GM21576 (cell line): Measurements from ENCODE around the gene OXA1L.
"Not testable (repeated sequence)": the region's sequence is repeated elsewhere in the genome, so short reads cannot be mapped to it uniquely, and the experiment has no call there.

ENCODE experiments used
- ATAC-seq: cut with Tn5 transposase; IDR thresholded peaks from one replicate; pipeline ENCODE4 v1.9.1; 2021; ENCODE audit warnings: mild to moderate bottlenecking, moderate library complexity; ENCODE audit not compliant: unreplicated experiment

OXA1L gene

DNA sequence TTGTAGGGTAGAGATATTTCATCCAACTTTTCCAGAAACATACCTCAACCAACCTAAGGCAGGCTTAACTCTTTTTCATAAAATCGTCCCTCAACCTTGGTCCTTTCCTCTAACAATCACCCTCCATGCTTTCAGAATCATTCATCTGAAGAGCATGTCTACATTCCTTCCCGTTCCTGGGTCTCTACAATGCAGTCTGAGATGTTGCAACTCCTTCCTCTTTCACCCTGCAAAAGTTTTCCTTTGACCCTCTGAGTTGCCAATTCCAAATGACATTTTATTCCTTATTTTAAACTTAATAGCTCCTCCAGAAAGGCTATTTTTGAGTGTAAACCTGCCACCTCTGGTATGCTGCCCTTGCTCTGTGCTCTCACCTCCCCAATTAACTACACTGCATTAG lies 32.0 kb downstream of the OXA1L start:
- ATAC-seq: no peak

DNA sequence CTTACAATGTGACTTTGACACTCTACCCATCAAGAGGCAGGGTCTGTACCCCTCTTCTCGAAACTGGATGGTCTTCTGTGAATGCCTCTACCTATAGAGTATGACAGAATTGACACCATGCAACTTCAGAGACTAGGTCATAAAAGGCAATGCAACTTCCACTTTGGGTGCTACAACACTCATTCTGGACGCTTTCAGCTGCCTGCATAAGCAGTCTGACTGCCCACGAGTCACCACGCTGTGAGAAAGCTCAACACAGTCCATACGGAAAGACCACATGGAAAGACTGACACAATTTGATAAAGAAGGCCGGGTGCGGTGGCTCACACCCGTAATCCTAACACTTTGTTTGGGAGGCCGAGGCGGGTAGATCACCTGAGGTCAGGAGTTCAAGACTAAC lies 33.9 kb downstream of the OXA1L start:
- ATAC-seq: no peak

DNA sequence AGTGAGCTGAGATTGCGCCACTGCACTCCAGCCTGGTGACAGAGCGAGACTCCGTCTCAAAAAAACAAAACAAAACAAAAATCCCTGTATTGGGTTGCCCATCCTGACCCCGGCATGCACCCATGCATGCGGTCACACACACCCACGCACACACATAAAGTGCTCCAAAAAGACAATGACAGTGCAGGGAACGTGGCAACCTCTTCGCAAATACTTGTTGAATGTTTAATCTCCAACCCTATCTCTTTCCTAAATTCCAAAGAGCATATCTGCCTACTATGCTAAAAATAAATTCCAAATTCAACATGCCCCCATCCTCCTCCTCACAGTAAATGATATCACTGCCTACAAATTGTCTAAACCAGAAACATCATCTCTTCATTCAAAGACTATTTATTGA lies 35.2 kb downstream of the OXA1L start:
- no peak for ATAC-seq

DNA sequence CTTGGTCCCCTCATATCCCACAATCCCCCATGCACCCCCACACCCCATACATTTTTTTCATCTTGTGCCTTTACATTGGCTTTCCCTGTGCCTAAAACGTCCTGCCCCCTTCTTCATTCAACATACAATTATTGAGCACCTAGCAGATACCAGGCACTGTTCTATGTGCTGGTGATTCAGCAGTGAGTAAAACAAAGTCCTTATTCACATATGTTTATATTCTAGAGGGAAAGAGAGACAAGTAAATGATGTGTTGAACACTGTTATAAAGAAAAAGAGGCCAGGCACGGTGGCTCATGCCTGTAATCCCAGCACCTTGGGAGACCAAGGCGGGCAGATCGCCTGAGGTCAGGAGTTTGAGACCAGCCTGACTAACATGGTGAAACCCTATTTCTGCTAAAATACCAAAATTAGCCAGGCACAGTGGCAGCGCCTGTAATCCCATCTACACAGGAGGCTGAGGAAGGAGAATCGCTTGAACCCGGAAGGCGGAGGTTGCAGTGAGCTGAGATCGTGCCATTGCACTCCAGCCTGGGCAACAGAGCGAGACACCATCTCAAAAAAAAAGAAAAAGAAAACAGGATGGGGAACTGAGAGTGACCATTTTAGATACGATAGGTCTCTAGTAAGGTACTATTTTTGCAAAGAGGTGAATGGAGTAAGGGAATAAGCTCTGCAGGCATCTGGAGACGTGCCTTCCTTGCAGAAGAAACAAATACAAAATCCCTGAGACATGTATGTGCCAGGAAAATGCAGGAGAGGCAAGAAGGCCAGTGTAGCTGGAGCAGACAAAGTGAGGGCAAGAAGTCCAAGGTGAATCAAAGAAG lies 36.6 kb downstream of the OXA1L start:
- ATAC-seq: peak; percentile 42

DNA sequence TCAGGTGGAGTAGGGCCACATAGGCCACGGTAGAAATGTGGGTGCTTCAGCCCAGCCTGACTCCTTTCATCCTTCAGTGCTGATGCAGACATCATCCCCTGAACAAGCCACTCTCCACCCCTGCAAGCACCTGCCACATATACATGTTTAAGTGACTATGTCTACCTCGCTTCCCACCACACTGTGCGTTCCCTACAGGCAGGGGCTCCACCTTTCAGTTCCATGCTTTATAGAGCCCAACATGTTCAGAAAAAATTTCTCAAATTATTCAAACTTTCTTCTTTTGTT lies 37.1 kb downstream of the OXA1L start:
- ATAC-seq: peak; percentile 40

DNA sequence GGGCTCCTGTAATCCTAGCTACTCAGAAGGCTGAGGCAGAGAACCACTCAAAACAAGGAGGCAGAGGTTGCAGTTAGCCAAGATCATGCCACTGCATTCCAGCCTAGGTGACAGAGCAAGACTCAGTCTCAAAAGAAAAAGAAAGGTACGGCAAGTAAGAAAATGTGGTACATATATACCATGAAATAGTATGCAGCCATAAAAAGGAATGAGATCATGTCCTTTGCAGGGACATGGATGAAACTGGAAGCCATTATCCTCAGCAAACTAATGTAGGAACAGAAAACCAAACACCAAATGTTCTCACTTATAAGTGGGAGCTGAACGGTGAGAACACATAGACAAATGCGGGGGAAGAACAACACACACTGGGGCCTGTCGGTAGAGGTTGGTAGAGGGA lies 38.7 kb downstream of the OXA1L start:
- not testable (repeated sequence) for ATAC-seq

DNA sequence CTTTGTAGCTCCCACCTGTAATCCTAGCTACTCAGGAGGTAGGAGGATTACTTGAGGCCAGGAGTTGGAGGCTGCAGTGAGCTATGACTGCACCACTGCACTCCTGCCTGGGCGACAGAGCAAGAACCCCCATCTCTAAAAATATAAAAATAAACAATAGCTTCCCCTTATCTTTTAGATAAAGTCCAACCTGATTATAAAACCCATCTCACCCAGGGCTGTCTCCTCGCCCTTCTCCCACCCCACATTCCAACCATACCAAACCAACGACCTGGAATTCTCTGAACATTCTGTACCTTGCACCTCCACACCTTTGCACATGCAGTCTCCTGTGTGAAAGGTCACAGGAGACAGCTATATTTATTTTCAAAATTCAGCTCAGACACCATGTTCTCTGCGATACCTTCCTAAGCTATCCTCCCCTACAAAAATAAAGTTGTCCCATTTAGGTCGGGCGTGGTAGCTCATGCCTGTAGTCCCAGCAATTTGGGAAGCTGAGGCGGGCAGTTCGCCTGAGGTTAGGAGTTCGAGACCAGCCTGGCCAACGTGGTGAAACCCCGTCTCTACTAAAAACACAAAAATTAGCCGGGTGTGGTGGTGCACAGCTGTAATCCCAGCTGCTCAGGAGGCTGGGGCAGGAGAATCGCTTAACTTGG lies 41.1 kb downstream of the OXA1L start:
- ATAC-seq: no peak

DNA sequence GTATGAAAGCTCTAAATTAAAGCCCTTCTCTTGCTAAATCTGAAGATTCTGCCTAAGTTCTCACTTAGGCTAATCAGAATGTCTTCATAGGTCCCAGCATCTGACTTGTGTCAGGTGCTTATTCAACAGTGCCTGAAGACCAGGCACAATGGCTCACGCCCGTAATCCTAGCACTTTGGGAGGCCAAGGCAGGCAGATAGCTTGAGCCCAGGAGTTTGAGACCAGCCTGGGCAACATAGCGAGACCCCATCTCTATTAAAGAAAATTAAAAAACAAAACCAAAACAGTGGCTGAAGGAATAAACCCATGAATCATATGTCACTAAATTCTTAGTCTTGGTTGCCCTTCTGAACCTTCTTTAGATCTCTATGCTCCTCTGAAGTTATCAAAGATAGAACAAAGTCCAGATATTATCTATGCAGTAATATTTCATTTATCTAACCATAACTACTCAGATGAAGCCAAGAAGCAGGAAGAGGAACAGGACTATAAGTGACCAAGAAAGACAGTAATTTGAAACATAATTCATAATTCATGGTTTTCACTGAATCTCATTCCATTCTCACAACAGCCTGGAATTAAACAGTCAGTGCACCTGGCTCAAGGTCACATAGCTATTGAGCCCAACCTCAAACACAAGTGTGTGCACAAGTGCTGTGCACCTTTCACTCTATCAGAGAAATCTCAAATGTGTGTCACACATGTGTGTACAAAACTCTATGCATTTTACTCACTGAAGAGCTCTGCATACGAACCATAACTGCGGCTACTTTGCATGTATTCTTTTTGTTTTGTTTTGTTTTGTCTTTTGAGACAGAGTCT lies 42.1 kb downstream of the OXA1L start:
- no peak for ATAC-seq

DNA sequence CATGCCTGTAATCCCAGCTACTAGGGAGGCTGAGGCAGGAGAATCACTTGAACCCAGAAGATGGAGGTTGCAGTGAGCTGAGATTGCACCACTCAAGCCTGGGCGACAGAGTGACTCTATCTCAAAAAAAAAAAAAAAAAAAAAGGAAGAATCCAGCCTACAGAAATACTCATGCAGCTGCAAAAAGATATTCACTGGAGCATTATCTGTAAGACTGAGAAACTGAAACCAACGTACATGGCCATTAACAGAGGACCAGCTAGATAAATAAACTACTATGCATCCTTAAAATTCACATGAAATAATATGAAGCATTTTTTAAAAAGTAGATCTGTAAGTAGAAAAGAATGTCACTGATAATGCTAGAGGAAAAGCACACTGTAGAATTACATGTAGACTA lies 45.2 kb downstream of the OXA1L start:
- ATAC-seq: no peak

DNA sequence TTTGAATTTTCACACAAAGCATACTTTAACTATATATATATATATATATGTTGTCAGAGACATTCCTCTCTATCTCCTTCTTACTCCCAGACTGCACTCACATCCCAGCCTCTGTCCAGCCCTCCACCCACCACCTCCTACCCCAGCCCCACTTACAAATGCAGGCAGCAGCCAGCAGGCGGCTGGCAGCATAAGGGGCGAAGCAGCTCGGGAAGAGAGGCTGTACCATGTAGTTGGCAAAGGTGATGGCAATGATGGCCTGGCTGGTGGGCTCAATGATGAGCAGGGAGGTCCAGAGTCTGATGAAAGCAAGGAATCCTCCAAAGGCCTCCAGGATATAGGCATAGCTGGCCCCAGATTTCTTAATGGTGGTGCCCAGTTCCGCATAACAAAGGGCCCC lies 46.3 kb downstream of the OXA1L start:
- ATAC-seq: no peak

DNA sequence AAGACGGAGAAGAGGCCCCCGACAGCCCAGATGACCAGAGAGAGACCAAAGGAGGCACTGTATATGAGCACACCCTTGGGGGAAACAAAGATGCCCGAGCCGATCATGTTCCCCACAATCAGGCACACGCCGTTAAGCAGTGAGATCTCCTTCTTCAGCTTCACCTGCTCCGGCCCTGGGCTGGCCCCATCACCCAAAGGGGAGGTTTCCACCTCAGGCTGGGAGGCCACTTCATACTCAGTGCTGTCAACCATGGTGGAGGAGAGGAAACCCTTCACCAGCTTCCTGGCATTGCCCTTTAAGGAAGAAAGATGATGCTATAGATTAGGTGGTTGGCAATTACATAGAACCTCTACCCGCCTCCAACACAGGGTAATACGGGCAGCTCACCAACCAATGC lies 46.7 kb downstream of the OXA1L start:
- no peak for ATAC-seq

DNA sequence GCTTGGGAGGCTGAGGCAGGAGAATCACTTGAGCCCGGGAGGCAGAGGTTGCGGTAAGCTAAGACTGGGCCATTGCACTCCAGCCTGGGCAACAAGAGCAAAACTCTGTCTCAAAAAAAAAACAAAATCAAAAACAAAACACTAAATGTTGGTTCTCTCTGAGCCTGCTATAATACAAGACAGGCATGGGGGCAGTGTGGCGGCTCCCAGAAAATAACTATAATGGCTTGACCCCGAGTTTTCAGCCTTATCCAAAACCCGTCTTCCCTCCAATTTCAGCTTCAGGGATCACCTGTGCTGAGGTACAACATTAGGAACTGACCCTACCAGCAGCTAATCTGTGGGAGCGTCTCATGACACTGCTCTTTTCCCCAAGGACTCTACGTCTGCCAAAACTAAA lies 47.9 kb downstream of the OXA1L start:
- ATAC-seq: no peak

DNA sequence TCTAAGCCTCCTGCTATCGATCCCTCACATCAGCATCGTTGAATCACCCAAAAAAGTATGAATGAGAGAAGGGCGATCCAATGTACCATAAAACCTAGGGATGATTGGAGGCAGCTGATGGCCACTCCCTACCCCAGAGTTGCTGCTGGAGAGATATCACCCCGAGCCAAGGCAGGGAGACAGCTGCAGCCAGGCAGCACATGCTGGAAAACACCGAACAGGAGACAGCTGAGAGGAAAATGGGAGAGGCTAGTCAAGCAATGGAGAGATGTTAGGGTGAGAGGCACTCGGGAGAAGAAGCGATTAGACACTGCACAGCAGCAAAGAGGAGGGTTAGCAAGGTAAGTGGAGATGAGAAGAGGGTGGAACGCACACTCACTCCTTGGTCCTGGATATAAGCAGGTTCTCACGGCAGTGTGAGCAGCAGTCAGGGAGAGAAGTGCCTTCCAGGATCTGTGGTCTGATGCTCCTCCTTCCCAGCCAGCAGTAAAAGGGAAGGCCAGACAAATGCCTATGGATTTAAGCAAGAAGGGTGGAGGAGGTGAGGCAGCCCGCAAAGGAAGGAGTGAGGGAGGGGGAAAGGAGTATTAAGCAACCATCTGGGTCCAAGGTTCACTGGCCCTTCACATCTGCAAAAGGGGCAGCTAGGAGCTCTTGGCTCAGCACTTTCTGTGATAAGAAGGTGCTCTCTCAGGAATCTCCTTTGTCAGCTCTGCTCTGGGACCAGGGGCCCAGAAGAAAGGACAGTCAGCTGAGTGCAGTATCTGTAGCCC lies 48.6 kb downstream of the OXA1L start, which contains the start of gene SLC7A7:
TSS of gene SLC7A7 (minus strand) at position 495 of the 773 bp plus-strand sequence. CDS start 2,037 bp downstream, outside the sequence.
- ATAC-seq: no peak

DNA sequence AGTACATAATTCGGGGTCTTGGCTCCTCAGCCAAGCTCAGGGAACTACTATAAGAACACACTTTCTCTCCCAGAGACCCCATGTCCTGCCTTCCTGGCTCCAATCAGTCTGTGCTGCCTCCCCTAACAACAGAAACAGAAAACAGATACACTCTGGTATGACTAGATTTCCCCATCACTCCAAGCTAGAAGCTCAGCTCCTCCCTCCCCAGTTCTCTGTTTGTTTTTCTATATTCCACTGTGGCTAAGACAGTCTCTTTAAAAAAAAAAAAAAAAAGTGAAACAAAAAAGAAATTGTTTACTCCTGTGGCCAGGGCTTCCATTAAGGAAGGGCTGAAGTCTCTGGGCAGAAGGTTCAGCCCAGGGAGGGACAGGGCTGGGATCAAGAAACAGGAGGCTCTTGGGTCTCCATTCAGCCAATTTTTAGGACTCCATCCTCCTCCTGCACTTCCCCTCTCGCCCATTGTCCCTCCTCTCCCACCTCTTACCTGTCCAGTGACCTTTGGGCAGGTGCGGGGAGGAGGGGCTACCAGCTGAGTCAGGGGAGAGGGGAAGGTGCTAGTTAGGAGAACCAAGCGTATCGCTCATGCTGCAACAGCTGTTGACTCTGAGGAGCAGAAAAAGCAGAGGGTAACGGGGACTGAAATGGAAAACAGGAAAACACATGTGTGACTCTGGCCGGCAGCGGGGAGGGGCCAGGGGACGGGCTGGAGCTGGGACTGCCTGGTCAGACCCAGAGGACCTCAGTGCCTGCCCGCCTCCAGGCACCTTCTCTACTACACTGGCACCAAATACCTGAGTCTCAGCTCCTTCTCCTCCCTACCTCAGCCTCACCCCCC lies 52.9 kb downstream of the OXA1L start:
- ATAC-seq: peak; percentile 37

DNA sequence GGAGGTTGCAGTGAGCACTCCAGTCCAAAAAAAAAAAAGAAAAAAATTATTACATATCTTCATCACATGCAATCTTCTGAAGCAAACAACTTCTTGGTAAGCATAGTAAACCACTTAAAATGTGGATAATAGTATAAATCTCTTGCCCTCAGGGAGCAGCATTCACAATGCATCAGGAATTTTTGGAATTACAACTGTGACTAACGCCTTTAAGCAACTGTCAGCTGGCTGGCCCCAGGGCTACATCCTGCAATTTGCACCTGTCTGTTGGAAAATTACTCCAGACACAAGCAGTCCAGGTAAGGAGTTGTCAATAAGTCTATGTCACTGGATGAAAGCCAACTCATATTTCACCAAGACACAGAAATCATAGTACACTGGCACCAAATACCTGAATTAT lies 54.2 kb downstream of the OXA1L start:
- no peak for ATAC-seq

DNA sequence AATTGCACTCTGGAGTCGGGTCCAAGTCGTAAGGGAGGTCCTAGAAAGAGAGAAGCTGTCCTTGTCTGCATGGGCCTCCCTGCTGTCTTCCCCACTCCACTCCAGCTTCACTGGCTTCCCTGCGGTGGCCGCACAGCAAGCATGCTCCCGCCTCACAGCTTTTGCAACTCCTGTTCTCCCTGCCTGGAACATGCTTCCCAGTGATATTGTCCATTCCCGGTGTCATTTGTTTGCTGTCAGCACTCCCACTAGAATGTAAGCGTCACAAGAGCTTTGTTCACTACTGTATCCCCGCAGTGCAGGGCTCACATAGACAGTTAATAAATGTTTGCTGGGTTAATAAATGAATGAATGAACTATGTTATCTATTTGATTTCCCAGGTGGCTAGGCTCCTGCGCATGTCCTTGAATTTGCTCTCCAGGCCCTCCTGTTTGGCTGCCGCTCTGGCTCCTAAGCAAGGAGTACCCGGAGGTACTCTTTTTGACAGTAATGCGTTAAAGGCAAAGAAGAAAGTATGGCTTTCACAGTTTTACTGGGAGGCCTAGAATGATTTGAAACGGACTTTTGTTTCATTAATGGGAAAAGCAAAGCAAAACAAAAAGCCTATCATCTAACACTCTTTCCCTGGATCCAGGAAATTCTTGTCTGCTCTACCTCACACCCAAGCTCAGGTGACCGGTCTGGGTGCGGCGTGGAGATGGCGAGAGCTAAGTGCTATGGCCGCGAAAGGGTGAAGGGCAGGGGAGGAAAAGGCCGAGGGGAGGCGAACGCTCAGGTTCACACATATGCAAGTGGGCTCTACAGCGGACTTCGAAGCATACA lies 54.9 kb downstream of the OXA1L start:
- no peak for ATAC-seq

DNA sequence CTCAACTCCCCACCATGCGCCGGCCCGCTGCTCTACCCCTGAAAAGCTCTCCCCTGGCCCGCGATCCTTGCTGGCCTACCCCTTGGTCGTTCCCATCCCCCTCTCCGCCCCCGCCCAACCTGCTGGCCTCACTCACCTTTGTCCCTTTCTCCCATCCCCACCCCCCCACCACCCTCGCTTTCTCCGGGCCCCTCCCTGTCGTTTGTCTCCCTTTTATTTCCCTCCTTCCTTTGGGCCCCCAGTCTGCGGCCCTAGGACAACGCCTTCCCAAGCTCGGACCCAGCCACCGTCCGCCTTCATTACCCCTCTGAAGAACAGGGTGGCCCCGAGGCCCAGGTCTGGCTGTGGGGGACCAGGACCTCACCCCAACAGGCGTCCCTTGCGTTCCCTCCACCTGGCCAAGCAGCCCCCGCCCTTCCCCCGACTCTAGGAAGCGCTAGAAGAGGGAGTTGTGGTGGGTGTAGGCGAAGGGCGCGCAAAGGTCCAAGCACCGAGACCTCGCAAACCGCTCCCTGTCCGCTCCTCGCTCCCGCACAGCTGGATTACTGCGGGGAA lies 55.6 kb downstream of the OXA1L start:
- ATAC-seq: no peak
